ENCODE results near the gene RYR1. TPM values are rescaled to one million over a fixed set of nuclear protein-coding genes. Genes with fewer than 3 reads are reported as not detected.

RYR1 gene
- total and polyA plus RNA-seq, 2 of the 8 experiments (the other 6 are each of a cell fraction or from before 2014, with no cell fraction given), result 5.8 to 11.8 TPM

DNA sequence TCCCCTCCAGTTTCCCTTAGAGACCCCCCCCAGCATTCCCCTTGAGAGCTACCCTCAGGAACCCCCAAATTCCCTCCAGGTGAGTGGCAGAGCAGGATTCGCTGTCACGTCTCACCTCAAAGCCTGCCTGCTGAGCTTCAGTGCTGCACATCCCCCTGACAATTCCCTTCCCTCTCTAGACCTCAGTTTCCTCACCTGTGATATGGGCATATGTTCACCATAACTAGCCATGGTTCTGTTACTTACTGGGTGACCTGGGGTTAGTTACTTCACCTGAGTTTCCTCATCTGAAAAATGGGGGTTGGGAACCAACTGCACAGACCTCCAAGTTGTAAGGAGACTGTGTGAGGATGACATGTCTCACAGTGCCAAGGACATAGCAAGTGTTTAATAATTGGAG lies 75.5 kb downstream of the RYR1 start:
- ChIA-PET POLR2A (ENCODE audit: partially characterized antibody) (no interaction called here), CTCF (ENCODE audit: partially characterized antibody) (interaction anchor here (0.7 to 1.7 kb wide), 4 partner anchors 78 to 378 kb away, joined by 3 to 6 read pairs (median 5); partner anchors contain the start of gene FAM98C)
- no peak overlapping the region for H3K4me3 ChIP-seq (ENCODE audit: extremely low read depth in 1 of 4, insufficient read depth in 2 of 4, low read depth in 3 of 4, low read length in 4 of 4)
- no peaks in the 10 kb centered on the region for H3K79me1 ChIP-seq (ENCODE audit: low read depth, low read length)
- no peak overlapping the region for H2BK5ac ChIP-seq (ENCODE audit: low read depth, low read length)
- H3K23me2 ChIP-seq (ENCODE audit: low read depth, low read length), result no peaks in the 10 kb centered on the region
- H4K20me1 ChIP-seq (replicated peaks in 1 of 2; ENCODE audit: control insufficient read depth in 1 of 2, insufficient read depth in 2 of 2, low read length in 2 of 2), result no peaks in the 10 kb centered on the region
- no peak overlapping the region for H3K4ac ChIP-seq (replicated peaks; ENCODE audit: insufficient read length, low read depth, low read length)
- DNase-seq (ENCODE audit: low read depth in 1 of 2, low spot score in 2 of 2) (no peak), FAIRE-seq (no peak)
- H2AFZ ChIP-seq (ENCODE audit: low read length), result no peak overlapping the region
- no peak overlapping the region for H3K27ac ChIP-seq (ENCODE audit: low read depth, low read length)
- no peak overlapping the region for H2BK15ac ChIP-seq (ENCODE audit: low read length)
- no peak overlapping the region for H3K14ac ChIP-seq (ENCODE audit: insufficient read length)
- H3K9ac ChIP-seq (replicated peaks in 1 of 4; ENCODE audit: extremely low read depth in 1 of 4, low read depth in 3 of 4, low read length in 3 of 4), result no peak overlapping the region
- 97% methylated on average over 2 of the region's 2 CpGs; no CpG with 5 or more reads in 1 of the 2 experiments for WGBS, 2 experiments (ENCODE audit: extremely low coverage in 1 of 2, insufficient coverage in 1 of 2, insufficient read length in 1 of 2, insufficient replicate concordance in 2 of 2, low coverage in 1 of 2, low lambda C conversion rate in 2 of 2, missing lambda C conversion rate in 1 of 2)
- no peak overlapping the region for H3K56ac ChIP-seq (replicated peaks; ENCODE audit: insufficient read length, low read depth, low read length)
- H2BK20ac ChIP-seq (ENCODE audit: low read length), result no peak overlapping the region
- no peak overlapping the region for H4K5ac ChIP-seq (ENCODE audit: insufficient read length, low read depth, low read length)
- no peak overlapping the region for H3K23ac ChIP-seq (ENCODE audit: insufficient read length)
- peaks cover 3 to 16% (median 5%) of the 10 kb centered on the region in 4 experiments; a peak in 7 of 8 replicates for H3K36me3 ChIP-seq (ENCODE audit: control insufficient read depth in 2 of 4, insufficient read depth in 4 of 4, low read length in 3 of 4)
- H4K91ac ChIP-seq (replicated peaks; ENCODE audit: insufficient read length, low read length), result no peak overlapping the region
- H2AK5ac ChIP-seq (ENCODE audit: low read depth, low read length), result no peak overlapping the region
- H2BK12ac ChIP-seq (ENCODE audit: low read depth, low read length), result no peak overlapping the region
- no peaks in the 10 kb centered on the region for H3K27me3 ChIP-seq (replicated peaks in 1 of 4; ENCODE audit: control insufficient read depth in 3 of 4, extremely low read depth in 1 of 4, insufficient read depth in 3 of 4, low read length in 3 of 4)
- H3K4me1 ChIP-seq (replicated peaks in 1 of 4; ENCODE audit: control insufficient read depth in 3 of 4, insufficient read depth in 4 of 4, low read length in 3 of 4), result peaks cover 0 to 12% (median 2%) of the 10 kb centered on the region in 4 experiments; a peak in 3 of 7 replicates
- no peak overlapping the region for H3K18ac ChIP-seq (ENCODE audit: extremely low read depth, low read length)
- H3K9me3 ChIP-seq (ENCODE audit: insufficient read depth in 2 of 2, low read depth in 1 of 2, low read length in 1 of 2), result no peaks in the 10 kb centered on the region
- H4K8ac ChIP-seq (ENCODE audit: extremely low read depth, insufficient read depth, low read length), result no peak overlapping the region
- no peak overlapping the region for H3K4me2 ChIP-seq (ENCODE audit: insufficient read depth in 1 of 2, low read depth in 2 of 2, low read length in 2 of 2)
- no peak overlapping the region for H2BK120ac ChIP-seq (replicated peaks; ENCODE audit: low read depth, low read length)
- H3K79me2 ChIP-seq (ENCODE audit: control insufficient read depth in 1 of 2, insufficient read depth in 2 of 2, low read length in 2 of 2), result no peaks in the 10 kb centered on the region
- TF ChIP-seq CTCF (IDR thresholded peaks at IDR 0.05; ENCODE audit: control extremely low read depth in 1 of 3, insufficient read depth in 1 of 3, low read depth in 1 of 3, low read length in 3 of 3) (no peak), POLR2A (IDR thresholded peaks at IDR 0.05; ENCODE audit: control extremely low read depth in 1 of 2, low read depth in 2 of 2, low read length in 2 of 2) (no peak), RXRA (IDR thresholded peaks at IDR 0.05; ENCODE audit: insufficient read depth, low read depth, low read length) (no peak), TBP (IDR thresholded peaks at IDR 0.05; ENCODE audit: low read depth, low read length) (no peak), NANOG (IDR thresholded peaks at IDR 0.05; ENCODE audit: insufficient read depth, low read depth, low read length, poor library complexity, severe bottlenecking) (no peak), SIX5 (IDR thresholded peaks at IDR 0.05; ENCODE audit: low read depth, low read length) (no peak), JUN (IDR thresholded peaks at IDR 0.05; ENCODE audit: low read depth, low read length) (no peak), CHD1 (IDR thresholded peaks at IDR 0.05; ENCODE audit: low read depth, low read length) (no peak), MAX (IDR thresholded peaks at IDR 0.05) (no peak), SP1 (IDR thresholded peaks at IDR 0.05; ENCODE audit: low read depth, low read length) (no peak), KDM1A (IDR thresholded peaks at IDR 0.05; ENCODE audit: borderline replicate concordance, low read length) (no peak), KDM5A (IDR thresholded peaks at IDR 0.05; ENCODE audit: low read length) (no peak)
